Lower leg skin (tissue), 3 donors: ENCODE results near the gene GXYLT1.

Experiments
- POLR2A ChIP-seq, 2 donors: fragments of 450-650 bp; IDR thresholded peaks; one replicate each; pipeline ENCODE4 v1.6.1; 2016 to 2017; ENCODE audit warnings: antibody characterized with exemption in 2 of 2, mild to moderate bottlenecking in 1 of 2, moderate library complexity in 1 of 2
- TF ChIP-seq, protein P1 (sequence below), 3 donors: fragments of 450-650 bp; IDR thresholded peaks; one replicate each; pipeline ENCODE4 v1.5.1; 2016; ENCODE audit warnings: antibody characterized with exemption in 3 of 3, mild to moderate bottlenecking in 3 of 3, moderate library complexity in 2 of 3

DNA sequence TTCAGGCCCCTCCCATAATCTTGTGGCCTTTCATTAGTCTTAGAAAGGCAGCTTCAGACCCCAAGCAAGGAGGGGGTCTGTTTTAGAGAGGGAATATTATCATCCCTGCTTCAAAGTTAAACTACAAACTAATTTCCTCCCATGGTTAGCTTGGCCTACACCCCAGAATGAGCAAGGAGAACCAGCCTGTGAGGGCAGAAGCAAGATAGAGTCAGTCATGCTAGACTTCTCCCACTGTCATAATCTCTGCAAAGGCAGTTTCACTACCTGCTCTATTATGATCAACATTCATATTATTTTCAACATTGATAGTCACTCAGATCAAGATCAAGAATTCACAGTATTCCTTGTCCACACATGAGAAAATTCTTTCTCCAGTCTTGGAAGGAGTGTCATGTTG, 105.1 kb downstream of the GXYLT1 start:
- TF ChIP-seq POLR2A (IDR thresholded peaks at IDR 0.05): no peak
- TF ChIP-seq, protein P1, sequence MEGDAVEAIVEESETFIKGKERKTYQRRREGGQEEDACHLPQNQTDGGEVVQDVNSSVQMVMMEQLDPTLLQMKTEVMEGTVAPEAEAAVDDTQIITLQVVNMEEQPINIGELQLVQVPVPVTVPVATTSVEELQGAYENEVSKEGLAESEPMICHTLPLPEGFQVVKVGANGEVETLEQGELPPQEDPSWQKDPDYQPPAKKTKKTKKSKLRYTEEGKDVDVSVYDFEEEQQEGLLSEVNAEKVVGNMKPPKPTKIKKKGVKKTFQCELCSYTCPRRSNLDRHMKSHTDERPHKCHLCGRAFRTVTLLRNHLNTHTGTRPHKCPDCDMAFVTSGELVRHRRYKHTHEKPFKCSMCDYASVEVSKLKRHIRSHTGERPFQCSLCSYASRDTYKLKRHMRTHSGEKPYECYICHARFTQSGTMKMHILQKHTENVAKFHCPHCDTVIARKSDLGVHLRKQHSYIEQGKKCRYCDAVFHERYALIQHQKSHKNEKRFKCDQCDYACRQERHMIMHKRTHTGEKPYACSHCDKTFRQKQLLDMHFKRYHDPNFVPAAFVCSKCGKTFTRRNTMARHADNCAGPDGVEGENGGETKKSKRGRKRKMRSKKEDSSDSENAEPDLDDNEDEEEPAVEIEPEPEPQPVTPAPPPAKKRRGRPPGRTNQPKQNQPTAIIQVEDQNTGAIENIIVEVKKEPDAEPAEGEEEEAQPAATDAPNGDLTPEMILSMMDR (IDR thresholded peaks at IDR 0.05): no peak
